Ecto neural progenitor cell (in vitro differentiated cells): ENCODE results near the gene FRAS1.
"Not testable (repeated sequence)": the region's sequence is repeated elsewhere in the genome, so short reads cannot be mapped to it uniquely, and the experiment has no call there.

Experiments used
- DNase-seq: peaks from one replicate; pipeline ENCODE4 v3.0.0-alpha.2; 2018; ENCODE audit warnings: low spot score

FRAS1 gene

DNA sequence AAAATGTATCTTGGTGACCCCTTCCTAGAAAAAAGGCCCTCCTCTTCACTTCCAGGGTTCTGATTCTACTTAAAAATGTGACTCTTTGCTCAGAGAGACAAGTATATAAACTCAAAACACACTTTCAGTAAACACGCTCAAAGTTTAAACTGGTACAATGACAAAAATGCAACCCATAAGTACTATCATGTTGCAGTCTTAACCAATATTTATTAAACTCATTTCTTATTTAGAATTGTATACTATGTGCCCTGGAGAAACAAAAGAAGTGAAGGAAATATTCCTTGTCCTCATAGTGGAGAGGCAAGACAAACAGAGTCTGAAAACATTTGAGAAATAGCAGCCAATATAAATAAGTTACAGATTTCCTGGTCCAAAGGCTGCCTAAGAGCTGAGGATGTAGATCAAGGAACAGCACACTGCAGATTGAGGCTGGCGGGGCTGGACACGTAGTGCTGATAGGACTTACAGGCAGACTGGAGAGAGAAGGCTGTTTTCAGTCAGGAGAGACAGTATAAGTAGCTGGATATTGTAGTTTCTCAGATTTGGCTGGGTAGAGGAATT lies 455.3 kb downstream of the FRAS1 start:
- no peak for DNase-seq

- DNase-seq = no peak
These were observed 456.4 kb downstream of the FRAS1 start for GRCh38 chr4:78513411-78513975.

- DNase-seq = no peak
These were observed 460.0 kb downstream of the FRAS1 start for GRCh38 chr4:78517050-78517652.

DNA sequence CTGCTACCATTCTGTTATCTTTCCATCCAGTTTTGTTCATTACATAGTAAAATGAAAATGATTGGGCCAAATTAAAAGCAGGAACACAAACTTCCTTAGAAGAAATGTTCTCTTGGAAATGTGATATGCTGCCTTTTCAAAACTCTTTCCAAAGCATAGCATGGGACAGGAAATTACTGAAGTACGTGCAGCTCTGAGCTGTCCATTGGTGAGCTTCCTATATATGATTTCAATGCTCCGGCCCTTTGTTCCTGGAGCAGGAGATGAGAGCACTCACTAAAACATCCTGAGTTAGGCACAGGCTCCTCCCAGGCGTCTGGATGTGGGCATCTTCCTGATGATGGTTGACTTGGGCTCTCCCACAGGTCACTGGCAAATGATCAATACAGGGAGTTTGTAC lies 461.4 kb downstream of the FRAS1 start:
- no peak for DNase-seq

DNA sequence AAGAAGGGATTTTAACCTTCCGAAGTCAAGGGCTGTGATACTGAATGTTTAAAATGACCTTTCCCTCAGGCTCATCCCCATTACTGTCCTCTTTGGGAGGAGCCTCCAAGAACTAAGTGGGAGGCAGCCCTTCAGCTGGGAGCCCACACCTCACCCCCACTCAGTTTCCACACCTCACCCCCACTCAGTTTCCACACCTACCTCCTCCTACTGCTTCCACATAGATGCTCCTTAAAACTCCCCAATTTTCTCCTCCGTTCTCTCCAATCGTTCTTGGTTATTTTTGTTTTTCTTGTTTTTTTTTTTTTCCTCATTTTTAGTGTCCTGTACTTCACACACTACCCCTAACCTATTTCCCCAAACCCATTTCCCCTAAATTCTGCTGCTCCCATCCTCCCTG lies 462.8 kb downstream of the FRAS1 start:
- DNase-seq = no peak

DNA sequence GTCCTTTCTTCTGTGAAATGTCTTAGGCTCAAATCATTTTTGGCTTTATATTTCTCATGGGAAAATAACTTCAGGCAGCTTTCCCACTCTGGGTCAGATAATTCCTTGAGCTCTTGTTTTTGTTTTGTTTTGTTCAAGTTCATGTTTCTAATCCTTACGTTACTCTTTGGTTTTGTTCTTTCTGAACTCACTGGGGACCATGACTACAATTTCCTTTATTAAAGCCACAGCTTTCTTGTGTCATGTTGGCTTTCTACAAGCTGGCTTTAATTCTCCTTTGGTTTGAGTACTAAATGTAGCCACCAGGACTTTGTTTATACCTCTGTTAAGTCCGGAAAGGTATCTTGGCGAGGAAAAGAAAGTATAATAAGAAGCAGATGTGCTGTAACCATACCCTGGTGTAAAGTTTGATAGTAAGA lies 463.7 kb downstream of the FRAS1 start:
- DNase-seq = no peak

DNA sequence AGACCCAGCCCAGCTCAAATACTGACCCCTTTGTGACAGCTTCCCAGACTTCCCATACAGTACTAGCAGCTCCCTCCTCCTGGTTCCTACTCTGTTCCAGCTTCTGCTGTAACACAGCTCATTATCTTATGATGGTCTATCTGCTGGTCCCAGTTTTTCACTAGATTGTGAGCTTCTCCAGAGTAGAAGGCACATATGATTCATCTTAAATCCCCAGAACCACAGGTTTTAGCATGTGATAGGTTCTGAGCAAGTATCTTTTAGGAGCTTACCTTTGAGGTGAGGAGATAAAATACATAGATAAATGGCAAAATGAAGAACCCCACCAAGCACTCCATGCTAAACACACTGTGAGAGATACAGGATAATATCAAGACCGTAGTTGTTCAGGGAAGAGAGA lies 466.9 kb downstream of the FRAS1 start:
- no peak for DNase-seq

DNA sequence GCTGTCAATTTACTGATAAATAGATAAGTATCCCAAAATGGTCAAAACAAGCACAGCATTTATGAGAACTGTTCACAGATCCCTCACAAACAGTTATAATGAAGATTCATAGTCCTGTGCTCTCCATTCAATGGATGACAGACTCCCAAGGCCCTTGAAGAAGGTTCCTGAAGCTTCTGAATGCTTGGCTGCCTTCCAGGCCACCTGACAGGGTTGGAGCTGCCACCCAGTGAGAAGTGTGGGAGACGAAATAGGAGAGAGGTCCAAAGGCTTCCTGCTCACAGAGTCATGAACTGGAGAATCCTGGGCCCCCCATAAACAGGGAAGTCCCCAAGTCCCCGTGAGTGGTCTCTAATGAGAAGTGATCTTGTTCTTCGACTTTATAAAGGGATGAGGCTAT lies 468.4 kb downstream of the FRAS1 start:
- no peak for DNase-seq

- DNase-seq = no peak
These were observed 470.0 kb downstream of the FRAS1 start for GRCh38 chr4:78527103-78527502.

DNA sequence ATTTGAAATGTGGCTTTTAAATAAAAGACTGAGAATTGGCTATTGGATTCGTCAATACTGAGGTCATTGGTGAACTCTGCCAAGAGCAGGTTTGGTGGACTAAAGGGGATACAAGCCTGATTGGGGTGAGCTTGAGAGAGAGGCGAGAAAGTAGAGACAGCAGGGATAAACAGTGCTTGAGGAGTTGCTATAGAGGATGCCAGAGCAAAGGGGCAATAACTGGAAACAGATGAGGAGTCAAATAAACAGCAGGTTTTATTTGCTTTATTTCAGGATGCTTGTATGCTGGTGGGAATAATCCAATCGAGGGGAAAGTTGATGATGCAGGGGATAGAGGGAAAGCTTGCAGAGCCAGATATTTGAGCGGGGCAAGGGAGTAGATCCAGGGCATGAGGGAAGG lies 470.4 kb downstream of the FRAS1 start:
- DNase-seq = no peak

DNA sequence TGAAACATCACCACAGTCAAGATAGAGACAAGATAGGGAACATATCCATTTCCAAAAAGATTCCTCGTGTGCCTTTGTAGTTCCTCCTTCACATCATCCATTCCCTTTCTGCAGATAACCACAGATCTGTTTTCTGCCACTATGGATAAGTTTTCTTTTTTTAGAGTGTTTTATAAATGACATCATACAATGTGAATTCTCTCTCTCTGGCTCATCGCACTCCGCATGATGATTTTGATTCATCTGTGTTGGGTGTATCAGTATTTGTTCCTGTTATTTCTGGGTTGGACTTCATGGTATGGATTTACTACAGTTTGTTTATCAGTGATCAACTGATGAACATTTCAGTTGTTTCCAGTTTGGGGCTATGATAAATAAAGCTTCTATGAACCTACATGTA lies 471.2 kb downstream of the FRAS1 start:
- DNase-seq = no peak

GRCh38 chr4:78529569-78530209 lies 472.6 kb downstream of the FRAS1 start:
- no peak for DNase-seq

DNA sequence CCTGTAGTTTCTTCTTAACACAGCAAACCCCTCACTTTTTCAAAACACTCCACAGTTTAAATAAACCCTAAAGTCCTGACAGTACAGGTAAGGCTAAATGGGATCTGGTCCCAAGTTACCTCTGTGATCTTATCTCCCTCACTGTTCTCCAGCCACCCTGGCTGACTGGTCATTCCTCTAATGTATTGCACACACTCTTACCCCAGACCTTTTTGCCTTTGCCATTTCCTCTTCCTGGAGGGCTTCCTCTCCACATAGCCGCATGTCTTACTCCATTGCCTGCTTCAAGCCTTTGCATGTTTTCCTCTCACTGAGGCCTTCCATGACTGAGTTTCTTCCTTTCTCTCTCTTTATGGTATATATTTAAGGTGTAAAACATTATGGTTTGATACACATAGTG lies 474.9 kb downstream of the FRAS1 start:
- no peak for DNase-seq

DNA sequence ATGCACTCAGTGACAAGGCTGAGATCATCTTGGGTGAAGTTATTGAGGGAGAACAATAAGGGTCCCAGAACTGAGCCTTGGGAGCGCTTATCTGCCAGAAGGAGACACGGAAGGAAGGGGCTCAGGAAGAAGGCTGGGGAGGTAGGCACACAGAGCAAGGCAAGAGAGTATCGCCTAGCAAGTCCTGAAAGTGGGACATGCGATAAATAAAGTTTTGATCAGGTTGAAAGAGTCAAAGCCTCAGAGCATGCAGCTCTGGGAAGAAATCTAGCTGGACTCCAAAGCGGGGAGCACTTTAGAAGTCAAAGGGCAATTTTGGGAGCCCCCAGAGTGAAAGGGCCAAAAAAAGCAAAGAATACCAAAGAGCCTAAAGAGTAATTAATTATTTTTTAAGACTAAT lies 476.7 kb downstream of the FRAS1 start:
- DNase-seq = no peak

DNA sequence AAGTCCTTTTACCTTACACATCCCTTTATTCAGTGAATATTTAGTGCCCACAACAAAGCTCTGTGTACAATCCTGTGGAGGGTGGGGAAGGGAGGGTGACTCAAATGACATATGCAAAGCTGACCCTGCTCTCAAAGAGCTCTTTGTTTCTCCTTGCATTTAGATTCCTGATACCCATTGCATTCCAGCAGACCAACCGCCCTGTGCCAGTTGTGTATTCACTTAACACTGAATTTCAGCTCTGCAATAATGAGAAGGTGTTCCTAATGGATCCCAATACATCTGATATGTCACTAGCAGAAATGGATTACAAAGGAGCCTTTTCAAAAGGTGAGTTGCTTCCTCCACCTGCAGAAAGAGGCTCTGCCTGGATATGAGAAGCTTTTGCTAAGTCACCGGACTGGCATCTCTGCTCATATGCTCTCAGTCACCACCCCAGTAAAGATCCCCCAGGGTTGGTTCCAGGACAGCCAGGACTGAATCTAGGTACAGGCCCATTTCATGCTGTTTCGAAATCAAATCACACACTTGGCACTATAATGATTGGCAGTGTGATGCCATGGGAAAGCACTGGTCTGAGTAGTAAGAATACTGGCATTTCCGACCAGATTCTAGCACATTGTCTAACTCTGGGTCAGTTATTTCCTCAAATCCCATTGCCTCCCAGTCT lies 477.3 kb downstream of the FRAS1 start:
- DNase-seq = no peak

GRCh38 chr4:78542373-78542772 lies 485.2 kb downstream of the FRAS1 start:
- DNase-seq = no peak

- no peak for DNase-seq
These were observed 486.5 kb downstream of the FRAS1 start for GRCh38 chr4:78543424-78544125.

- DNase-seq = no peak
These were observed 487.6 kb downstream of the FRAS1 start for GRCh38 chr4:78544678-78545077.

DNA sequence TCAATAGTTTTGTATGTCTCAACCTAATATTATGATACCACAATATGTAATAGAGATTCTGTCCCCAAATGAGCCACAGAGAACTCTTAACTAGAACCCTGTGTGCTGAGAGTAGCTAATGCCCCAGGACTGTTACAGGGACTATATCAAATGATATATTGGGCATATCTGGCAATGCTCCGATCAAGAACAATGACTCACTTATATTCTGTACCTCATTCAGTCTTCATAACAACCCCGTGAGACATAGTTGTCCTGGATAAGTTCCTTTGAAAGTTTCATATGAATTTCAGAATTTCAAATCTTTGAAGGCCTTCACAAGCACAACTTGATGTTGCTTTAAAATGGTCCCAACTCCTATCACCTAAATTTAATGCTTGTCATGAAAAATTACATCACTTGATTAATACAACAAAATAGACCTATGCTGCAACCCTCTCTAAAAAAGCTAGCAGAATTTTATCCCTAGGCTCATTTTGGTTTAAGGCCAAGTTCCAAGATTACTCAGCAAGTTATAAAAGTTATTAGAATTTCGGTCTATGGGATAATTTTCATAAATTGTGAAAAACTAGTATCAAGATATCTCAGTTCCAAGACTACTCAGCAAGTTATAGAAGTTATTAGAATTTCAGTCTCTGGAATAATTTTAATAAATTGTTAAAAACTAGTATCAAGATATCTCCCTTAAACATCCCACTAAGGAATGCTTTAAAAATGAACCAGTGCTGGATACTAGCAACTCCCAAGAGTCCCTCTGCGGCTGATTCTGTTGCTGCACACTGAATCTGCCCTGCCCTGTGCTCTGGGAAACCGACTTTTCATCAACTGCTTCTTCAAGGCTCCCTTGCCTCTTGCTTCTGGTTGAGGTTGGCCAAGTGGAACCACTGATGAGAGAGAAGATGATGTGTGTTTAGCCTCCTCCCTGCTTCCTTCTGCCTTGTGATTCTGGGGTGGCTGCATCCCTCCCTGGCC lies 488.4 kb downstream of the FRAS1 start:
- no peak for DNase-seq

DNA sequence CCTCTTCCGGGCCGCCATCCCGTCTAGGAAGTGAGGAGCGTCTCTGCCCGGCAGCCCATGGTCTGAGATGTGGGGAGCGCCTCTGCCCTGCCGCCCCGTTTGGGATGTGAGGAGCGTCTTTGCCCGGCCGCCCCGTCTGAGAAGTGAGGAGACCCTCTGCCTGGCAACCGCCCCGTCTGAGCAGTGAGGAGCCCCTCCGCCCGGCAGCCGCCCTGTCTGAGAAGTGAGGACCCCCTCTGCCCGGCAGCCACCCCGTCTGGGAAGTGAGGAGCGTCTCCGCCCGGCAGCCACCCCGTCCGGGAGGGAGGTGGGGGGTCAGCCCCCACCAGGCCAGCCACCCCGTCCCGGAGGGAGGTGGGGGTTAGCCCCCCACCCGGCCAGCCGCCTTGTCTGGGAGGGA lies 490.8 kb downstream of the FRAS1 start:
- not testable (repeated sequence) for DNase-seq

DNA sequence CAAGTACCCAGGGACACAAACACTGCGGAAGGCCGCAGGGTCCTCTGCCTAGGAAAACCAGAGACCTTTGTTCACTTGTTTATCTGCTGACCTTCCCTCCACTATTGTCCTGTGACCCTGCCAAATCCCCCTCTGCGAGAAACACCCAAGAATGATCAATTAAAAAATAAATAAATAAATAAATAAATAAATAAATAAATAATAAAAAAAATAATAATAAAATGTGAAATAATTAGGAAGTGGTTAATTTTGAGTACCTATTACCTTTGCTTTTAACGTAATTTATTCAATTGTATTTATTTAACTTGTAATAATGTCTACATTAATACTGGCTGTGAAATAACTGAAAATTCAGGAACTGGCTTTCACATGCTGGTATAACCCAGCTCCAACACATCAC lies 491.8 kb downstream of the FRAS1 start:
- DNase-seq = not testable (repeated sequence)
